ENCODE data around the gene AGBL1.
"Not testable (repeated sequence)": the region's sequence is repeated elsewhere in the genome, so short reads cannot be mapped to it uniquely, and the experiment has no call there.

AGBL1 gene

DNA sequence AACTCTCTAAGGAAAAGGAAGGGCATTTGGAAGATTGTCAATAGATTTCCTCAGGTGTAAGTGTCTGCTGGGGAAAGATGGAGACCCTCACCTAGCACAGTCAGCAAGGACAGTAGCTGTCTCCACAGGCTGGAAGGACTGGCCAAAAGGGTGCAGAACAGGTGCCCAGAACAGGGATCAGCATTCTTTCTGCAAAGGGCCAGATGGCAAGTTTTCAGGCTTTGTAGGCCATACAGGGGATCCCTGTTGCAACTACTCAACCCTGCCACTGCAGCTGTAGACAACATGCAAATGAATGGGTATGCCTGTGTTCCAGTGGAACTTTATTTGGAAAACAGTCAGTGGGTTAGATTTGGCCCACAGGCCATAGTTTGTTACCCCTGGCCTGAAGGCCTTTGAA lies 8.1 kb downstream of the AGBL1 start:
- DNase-seq, result no peak

DNA sequence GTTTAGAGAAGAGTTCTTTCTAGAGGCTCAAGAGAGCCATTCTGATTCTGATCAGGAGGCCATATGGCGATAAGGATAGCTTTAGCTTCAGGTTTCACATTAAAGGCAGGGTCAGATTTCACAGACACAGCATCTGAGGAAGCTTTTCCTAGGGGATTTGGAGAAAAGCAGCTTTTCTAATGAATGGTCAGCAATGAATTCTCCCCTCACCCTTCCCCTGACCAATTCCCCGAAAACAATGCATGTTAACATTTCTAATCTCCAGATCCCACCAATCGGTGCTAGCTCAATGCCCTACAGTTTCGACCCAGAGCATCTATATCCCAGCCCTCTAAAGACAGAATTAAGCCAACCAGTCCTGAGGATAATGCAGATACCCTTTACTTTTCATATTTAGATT lies 9.8 kb downstream of the AGBL1 start:
- DNase-seq, result no peak

DNA sequence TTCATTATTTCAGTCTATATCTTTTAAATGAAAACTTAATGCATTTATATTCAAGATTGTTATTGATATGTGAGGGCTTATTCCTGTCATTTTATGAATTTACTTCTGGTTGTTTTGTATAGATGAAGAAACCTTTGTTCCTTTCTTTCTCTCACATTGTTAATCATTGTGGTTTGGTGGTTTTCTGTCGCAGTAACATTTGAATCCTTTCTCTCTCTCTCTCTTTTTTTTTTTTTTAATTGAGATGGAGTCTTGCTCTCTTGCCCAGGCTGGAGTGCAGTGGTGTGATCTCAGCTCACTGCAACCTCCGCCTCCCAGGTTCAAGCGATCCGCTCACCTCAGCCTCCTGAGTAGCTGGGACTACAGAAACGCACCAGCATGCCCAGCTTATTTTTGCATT lies 22.1 kb downstream of the AGBL1 start:
- DNase-seq, result peak; percentile 10

DNA sequence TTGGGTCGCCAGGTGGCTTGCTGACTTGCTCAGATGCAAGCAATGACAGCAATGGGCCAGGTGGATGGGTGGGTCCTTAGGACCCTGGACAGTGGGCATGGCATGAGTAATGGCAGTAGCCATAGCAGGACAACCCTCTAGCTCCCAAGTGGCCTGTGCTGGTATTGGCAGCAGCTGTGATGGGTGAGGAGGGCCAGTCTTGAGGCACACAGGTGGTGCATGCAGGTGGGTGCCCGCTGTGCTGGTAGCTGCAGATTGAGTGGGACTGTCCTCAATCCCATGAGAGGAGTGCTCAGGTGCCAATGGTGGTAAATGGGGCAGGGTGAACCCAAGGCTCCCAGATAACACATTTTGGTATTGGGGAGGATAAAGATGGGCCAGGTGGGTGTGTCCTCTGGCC lies 24.2 kb downstream of the AGBL1 start:
- DNase-seq, result no peak

DNA sequence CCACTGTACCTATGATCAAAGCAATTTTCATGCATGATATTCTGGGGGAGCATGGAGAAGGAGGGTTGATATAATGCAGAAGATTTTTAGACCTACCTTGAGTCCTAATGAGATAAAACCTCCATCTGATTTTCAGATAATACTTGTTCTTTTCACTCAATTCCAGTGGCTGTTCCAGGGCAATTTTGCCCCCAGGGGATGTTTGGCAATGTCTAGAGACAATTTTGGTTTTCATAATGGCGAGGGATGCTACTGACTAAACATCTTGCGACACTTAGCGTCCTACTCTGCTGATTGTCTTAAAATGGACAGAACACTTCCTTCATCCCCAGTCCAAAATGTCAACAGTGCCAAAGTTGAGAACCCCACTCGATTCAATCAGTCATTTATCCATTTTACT lies 26.6 kb downstream of the AGBL1 start:
- DNase-seq, result no peak

DNA sequence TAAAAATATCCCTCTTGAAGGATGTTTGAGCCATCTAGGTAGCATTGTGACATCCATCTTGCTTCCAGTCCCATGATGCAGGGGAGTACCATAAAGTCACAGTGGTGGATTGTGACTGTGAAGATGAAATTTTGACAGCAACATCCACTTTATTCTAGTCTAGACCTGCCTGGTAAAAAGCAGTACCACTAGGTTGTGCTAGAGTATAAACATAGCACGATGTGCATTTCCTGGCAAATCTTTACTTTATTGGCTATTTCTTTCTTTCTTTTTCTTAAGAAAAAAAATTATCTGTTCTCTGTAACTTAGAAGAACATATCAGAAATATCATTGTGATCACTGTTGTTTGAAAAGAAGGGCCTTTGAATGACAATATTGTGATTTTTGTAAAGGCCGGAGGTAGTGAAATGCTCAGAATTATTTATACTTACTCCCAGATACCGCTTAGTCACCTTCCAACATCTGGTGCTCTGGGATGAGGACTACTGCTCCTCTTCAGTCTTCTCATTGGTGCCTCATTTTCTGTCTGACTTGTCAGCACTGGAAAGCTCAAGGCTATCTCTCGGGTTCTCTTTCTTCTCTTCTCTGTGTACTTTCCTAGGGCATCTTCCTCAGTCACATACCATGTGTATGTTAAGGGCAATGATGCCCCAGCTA lies 35.6 kb downstream of the AGBL1 start:
- no peak for DNase-seq

DNA sequence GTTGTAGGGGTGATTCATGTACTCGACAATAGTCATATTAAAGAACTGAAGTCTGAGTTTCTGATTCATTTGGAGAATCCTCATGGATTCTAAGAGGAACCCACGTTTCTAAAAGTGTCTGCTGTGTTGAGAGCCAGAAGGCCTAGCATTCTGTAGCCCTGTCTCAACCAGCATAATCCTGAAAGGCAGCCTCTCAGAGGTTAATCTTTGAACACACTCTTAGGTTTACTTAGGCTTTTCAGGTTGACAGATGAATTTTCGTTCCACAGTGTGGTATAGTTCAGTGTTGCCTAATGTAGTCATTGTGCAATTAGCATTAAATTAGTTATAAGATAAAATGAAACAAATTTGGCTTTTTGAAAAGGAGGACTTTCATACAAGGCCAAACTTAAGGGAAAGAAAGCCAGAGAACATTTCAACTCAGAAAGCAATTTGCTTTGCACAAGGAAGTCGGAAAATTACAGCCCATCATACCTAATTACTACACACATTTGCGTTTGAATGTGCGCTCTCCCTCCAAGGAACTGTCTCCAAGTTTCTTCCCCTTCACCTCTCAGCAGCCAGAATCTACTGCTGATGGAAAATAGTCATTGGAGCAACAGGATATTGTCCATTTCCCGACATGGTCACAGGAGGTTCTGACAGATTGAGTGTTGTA lies 42.0 kb downstream of the AGBL1 start:
- no peak for DNase-seq

DNA sequence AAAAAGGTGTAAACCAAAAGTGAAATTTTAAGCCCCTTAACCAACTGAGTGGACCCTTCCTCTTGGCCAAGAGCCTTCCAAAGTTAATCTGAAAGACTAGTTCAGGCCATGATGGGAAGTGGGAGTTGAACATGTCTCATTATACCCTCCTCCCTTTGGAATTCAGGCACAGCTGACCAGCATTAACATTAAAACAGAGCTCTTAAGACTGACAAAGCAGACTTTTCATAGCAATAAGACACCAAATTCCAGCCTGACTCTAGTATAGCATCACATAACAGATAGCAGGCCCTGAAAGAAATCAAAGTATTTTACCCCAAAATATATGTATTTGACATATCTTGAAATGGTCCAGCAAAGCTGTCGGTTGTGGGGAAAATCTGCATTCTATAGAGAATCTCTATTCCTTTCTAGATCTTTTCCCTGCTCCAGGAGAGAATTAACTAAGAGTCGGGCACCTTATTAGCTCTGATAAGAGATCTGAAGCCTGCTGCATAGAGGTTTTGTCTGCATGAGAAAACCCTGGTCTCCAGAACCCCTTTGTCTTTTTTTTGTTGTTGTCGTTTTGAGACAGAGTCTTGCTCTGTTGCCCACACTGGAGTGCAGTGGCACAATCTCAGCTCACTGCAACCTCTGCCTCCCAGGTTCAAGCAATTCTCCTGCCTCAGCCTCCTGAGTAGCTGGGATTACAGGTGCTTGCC lies 43.2 kb downstream of the AGBL1 start:
- not testable (repeated sequence) for DNase-seq

DNA sequence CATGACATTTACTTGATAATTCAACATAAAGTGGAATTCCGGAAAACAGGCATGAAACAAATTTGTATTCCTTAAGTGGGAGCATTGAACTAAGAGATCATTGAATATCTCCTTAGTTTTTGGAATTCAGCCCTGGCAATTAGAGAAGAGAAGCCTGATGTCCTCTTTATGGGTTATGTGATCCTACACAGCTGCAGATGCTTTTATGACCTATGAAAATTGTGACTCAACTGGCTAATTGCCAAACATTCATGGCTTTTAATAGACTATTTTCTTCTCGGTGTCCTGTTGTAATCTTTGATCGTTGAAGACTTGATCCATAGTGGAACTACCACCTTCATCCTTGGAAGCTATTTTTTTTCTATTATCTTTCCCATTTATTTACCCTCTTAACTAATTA lies 46.1 kb downstream of the AGBL1 start:
- DNase-seq, result no peak

DNA sequence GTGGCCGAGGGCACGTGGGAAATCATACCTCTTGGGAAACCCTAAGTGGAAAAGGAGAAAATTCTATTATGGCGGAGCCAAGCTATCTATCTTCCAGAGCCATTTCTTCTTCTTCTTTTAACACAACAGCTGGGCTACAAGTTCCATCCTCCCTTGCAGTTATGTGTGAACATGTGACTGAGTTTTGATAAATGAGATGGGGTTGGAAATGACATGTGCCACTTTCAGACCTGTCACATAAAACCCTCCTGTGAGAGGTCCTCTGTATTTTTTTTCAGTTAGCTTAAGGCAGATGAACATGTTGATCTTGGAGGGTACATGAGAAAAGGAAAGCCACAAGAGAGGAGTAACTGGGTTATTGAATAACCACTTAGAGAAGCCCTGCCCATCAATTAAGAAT lies 47.9 kb downstream of the AGBL1 start:
- no peak for DNase-seq

DNA sequence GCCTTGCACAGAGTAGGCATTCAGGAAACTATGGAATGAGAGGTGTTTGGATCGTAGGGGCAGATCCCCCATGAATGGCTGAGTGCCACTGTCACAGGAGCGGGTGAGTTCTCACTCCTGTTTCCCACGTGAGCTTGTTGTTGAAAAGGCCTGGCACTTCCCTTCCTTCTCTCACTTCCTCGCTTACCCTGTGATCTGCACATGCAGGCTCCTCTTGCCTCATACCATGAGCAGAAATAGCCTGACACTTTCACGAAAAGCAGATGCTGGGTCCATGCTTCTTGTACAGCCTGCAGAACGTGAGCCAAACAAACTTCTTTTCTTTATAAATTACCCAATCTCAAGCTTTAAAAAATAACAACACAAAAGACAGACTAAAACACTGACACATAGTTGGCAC lies 55.4 kb downstream of the AGBL1 start:
- no peak for DNase-seq

DNA sequence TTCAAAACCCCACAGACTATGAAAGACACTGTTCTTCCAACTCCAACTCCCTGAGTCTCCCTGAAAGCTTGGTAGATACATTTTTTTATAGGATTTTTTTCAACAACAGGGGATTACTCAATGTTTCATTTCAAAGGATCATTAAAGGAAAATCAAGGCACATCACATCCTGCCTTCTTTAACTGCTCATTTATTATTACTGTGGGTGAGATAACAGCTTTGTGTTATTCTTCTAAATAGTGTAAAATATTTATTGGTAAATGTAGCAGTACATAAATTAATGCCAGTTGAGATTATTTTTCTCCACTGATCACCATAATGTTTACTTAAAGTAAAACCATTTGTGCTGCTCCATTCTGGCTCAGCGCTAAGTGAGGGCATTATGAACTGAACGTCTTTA lies 57.2 kb downstream of the AGBL1 start:
- no peak for DNase-seq

DNA sequence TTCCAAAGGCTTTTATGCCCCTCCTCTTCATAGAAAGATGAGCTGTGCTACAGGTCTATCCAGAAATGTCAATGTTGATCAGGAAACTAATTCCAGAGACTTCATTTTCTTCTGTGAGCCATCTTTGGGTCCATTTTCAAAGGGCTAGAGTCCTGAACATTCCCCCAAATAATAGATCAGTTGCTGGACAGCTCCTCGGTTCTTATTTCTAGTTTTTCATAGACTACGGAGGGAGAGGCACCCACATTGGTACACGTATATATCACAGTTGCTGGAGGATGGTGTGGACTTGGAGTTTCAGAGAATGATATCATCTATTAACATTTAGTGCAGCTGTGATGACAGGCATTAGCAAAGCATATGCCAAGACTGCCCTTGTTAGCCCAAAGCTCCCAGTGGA lies 59.1 kb downstream of the AGBL1 start:
- DNase-seq, result no peak

DNA sequence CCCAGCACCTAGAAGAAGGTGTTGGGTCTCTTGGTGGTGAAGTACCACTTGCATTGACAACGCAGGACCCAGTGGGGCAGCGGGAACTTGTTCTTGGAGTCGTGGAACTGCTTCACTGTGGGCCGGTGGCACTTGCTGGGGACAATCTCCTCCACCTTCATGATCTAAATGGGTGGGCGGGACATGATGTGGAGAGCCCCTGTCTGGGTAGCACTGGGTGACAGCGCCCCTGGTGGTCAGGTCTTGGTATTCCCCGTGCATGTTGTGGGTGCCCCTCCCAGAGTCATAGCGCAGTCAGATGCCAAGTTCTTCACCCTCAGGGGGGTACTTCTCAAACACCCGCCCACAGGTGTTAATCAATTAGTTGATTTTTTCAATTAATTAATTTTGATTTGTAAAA lies 60.2 kb downstream of the AGBL1 start:
- DNase-seq, result peak; percentile 23

DNA sequence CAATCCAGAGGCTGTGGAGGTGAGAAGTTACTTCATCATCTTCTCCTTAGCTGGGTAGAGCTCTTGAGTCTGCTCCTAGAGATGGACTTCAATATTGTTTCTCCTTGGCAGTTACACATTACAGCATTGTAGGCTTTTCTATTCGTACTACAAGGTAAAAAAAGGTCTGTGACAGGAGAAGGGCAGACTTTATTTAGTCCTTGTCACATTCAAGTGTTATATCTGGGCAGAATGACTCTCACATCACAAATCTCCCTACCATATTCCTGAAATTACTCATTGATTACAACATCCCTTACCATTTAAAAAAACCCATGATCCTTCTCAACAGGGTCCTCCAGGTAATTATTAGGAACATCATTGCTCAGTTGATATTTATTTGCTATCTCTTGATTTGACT lies 75.0 kb downstream of the AGBL1 start:
- DNase-seq, result no peak

DNA sequence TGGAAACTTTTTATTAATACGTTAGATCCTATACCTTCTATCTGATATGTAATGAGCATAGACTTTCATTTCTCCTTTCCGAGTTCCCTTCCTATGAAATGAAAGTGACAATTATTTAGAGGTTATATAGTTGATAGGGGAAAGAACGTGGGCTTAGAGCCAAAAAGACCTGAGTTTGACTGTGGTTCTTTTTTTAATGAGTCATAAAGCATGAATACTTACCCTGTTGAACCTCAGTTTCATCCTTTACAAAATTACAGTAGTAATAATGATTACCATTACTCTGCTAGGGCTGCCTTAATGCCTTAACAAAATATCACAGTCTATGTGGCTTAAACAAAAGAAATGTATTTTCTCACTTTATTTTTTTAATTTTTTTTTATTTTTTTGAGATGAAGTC lies 75.9 kb downstream of the AGBL1 start:
- DNase-seq, result no peak

DNA sequence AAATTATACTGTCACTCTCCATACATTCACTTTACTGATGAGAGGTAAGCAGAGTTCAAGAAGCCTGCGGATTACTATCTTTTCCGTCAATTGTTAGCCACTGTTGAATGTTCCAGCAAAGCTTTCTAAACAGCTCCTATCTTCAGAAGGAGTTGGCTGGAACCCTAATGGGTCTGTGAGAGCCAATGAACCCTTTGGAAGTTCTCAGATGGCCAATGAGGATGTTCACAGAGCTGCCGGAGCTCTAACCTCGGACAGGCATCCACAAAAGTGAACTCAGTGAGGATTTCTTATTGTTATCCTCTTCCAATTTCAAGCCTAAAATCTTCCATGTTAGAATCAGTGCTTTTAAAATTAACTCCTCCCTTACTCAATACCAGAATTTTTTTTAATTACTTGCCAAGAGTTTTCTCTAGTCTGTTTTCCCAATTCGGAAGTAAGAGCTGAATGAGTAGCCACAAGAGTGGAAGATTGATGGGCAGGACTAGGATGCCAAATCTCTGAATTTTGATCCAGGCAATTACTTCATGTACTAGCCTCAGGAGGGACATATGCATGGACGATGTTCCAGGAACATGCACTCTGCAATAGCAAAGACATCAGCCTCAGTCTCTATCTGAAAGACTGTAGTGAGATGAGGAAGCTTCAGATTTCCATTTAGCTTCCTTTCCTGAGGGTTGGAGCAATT lies 78.1 kb downstream of the AGBL1 start:
- no peak for DNase-seq

DNA sequence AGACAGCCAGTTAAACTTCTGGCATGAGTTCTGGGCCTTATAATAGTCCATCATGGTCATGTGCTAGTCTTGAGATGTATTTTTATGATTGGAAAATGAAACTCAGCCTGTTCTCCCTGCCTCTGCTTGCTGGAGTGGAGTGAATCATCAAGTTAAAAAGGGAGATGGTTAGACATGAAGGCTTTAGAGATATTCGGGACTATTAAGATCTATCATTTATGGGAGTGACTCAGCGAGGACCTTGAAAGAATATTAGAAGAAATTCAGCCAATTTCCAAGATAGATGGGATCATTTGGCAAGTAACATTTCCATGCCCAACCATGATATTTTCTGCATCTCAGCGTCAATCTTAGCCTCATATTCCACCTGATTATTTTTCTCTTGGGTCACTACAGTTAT lies 79.8 kb downstream of the AGBL1 start:
- no peak for DNase-seq

DNA sequence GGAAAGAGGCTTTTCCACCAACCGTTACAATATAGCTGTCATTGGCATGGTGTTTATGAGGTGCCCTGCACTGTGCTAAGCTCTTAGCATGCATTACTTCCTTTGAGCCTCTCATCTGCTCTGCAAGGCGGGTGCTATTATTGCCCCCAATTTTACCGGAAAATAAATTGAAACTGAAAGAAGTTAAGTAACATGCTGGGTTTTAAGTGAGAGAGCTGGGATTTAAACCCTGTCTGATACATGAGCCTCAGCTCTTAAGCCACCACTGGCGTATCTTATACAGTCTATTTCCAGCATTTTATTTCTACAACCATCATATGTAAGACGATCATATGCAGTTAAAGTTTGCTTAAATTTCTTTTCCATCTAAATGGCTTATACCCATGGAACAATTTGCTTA lies 81.6 kb downstream of the AGBL1 start:
- no peak for DNase-seq

DNA sequence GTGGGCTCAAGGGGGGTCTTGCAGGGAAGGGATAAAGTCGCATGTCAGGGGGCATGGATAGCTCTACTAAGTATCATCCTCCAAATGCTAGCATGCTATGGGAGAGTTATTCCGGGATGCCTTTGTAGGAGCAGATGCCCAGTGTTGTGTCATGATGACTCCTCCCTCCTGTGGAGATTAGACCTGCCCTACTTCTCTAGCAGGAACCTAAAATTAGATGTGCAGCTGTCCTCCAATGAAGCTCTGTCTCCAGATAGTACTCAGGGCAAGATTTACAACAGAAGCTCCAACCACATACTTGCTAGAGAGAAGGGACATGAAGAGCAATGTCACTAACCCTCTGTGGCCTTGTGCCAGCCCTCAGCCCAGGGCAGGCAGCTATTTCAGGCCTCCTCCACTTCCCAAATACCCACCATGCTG lies 82.5 kb downstream of the AGBL1 start:
- DNase-seq, result no peak

DNA sequence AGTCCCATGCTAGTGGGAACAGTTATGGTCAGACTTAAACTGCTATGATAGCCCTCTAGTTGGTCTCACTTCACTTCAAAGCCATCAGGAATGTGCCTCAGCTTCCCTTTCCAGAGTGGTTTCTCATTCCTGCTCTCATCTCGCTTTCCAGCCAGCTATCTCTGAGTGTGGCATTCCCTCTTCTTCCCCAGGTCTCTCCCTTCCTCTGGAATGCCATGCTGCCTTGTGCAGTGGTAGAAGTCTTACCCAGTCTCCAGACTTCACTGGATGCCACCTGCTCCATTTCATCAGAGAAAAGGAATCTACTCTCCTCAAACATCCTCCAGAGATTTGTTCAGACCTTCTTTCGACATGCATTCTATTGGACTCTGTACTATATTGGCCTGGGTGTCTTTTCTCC lies 83.0 kb downstream of the AGBL1 start:
- no peak for DNase-seq

DNA sequence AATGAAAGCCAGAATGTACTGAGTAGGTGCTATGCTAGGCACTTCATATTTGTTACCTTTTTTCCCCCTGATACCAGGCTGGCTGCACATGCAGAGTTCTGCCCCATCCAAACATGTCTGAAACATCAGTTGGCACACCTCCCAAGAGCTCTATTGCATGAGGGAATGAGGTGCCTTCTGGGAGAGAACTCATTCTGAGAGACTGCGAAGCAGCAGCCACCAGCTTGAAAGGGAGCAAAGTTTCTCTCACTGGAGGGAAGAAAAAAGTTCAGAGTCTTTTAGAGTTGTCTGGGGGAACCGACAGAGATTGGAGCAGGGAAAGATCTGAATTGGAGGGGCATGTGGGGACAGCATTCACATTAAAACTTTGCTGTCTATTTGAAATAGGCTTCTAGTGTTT lies 84.1 kb downstream of the AGBL1 start:
- DNase-seq, result no peak

DNA sequence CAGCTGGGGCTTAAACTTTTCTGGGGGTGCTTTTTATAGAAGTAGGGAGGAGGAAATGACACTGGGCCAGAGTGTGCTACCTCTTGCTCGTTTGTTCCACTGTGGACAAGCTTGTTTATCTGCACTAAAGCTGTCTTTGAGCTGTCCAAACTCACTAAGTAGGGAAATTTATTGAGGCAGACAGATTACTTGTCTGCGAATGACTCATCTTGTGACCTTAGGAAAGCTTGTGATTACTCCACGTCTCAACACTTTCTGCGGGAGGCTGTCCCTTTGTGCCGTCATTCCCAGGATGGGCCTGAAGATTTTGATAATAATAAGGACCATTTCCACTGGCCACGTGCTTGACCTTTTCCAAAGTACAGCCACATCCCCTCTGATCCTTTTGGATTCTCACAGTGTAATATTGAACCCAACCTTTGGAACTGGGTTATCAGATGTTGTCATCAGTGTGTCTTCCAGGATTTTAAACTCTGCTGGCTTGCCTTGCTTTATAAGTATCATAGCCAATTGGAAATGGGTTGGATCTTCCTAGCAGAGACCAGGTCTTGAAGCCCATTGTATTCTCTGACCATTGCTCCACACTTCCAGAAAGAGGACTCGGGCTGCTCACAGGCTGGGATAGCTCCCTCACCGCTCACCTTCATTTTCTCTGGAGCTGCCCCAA lies 84.7 kb downstream of the AGBL1 start:
- no peak for DNase-seq

Data from activated CD4-positive, alpha-beta T cell treated with anti-CD3 and anti-CD28 coated beads, Interleukin-10, Interleukin-2, amounts not matched to agents 100 ng/mL and 50 ng/mL, durations not matched to agents 16 hours and 8 hours (primary cell).